HepG2 (cell line): ENCODE data around the gene REPS2.

Experiments
- ASH2L ChIP-seq: fragments of 300-600, 200-600 bp; sonication (generic); IDR thresholded peaks from 2 replicates; pipeline ENCODE4 v1.7.0; 2017; ENCODE audit warnings: low read depth, mild to moderate bottlenecking, moderate library complexity, mixed read lengths, low read length; ENCODE audit not compliant: insufficient read length
- BHLHE40 ChIP-seq: IDR thresholded peaks from 2 replicates; pipeline ENCODE4 v1.6.1; 2011; ENCODE audit warnings: low read length, improper control_type of control experiment
- CHD4 ChIP-seq: fragments of 200-600 bp; sonication (generic); IDR thresholded peaks from 2 replicates; pipeline ENCODE4 v1.7.0; 2017; ENCODE audit warnings: mild to moderate bottlenecking, low read length, borderline replicate concordance
- CREM ChIP-seq, 2 experiments: sonication (generic) in 1 of 2; formaldehyde crosslinking in 1 of 2; IDR thresholded peaks; 2 replicates each; pipeline versions ENCODE4 v1.4.0 to v1.6.1; 2016 to 2020; ENCODE audit warnings: antibody characterized with exemption in 1 of 2, mild to moderate bottlenecking in 1 of 2, missing genetic modification reagents in 1 of 2
- ELF4 ChIP-seq: sonication (generic); formaldehyde crosslinking; IDR thresholded peaks from 2 replicates; pipeline ENCODE4 v1.5.0; 2020; ENCODE audit warnings: missing genetic modification reagents, mild to moderate bottlenecking, moderate library complexity, borderline replicate concordance
- MIXL1 ChIP-seq: IDR thresholded peaks from 2 replicates; pipeline ENCODE4 v1.6.1; 2016
- MXI1 ChIP-seq: IDR thresholded peaks from 3 replicates; pipeline ENCODE4 v1.6.1; 2012; ENCODE audit warnings: low read depth, low read length, inconsistent platforms, borderline replicate concordance
- NFE2 ChIP-seq: sonication (generic); formaldehyde crosslinking; IDR thresholded peaks from 2 replicates; pipeline ENCODE4 v1.4.0; 2020; ENCODE audit warnings: missing genetic modification reagents
- POLR2A ChIP-seq, 2 experiments: IDR thresholded peaks; 2 replicates each; pipeline ENCODE4 v1.6.1; 2011; ENCODE audit warnings: low read depth in 2 of 2, low read length in 2 of 2, mild to moderate bottlenecking in 1 of 2, moderate library complexity in 1 of 2; ENCODE audit not compliant: insufficient read depth in 1 of 2
- SUZ12 ChIP-seq: fragments of 150-350 bp; IDR thresholded peaks from 2 replicates; pipeline ENCODE4 v1.6.1; 2014; ENCODE audit warnings: low read depth, low read length
- TF ChIP-seq, protein P1 (sequence below): sonication (generic); formaldehyde crosslinking; IDR thresholded peaks from 2 replicates; pipeline ENCODE4 v1.5.0; 2020; ENCODE audit warnings: mild to moderate bottlenecking, missing genetic modification reagents, moderate library complexity
- TF ChIP-seq, protein P2 (sequence below): IDR thresholded peaks from 2 replicates; pipeline ENCODE4 v1.6.1; 2016; ENCODE audit warnings: control low read depth
- TF ChIP-seq, protein P3 (sequence below): sonication (generic); formaldehyde crosslinking; IDR thresholded peaks from 2 replicates; pipeline ENCODE4 v1.8.0; 2022; ENCODE audit warnings: mild to moderate bottlenecking, missing genetic modification reagents; ENCODE audit not compliant: insufficient replicate concordance

DNA sequence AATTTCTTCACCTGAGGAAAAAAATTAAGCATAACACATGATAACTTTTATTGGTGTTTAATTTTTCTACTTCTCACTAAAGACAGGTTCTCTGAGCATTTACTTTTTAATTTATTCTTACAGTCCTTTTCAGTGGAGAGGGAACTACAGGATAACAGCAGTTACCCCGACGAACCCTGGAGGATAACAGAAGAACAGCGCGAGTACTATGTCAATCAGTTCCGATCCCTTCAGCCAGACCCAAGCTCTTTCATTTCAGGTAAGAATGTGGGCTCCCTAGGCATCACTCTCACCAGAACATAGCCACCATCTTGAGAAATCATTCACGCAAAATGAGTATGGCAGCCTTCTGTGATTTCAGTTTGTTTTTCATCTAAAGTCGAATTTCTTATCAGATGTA is 100.8 kb downstream of the REPS2 start:
- no peak for TF ChIP-seq SUZ12
- TF ChIP-seq, protein P1, sequence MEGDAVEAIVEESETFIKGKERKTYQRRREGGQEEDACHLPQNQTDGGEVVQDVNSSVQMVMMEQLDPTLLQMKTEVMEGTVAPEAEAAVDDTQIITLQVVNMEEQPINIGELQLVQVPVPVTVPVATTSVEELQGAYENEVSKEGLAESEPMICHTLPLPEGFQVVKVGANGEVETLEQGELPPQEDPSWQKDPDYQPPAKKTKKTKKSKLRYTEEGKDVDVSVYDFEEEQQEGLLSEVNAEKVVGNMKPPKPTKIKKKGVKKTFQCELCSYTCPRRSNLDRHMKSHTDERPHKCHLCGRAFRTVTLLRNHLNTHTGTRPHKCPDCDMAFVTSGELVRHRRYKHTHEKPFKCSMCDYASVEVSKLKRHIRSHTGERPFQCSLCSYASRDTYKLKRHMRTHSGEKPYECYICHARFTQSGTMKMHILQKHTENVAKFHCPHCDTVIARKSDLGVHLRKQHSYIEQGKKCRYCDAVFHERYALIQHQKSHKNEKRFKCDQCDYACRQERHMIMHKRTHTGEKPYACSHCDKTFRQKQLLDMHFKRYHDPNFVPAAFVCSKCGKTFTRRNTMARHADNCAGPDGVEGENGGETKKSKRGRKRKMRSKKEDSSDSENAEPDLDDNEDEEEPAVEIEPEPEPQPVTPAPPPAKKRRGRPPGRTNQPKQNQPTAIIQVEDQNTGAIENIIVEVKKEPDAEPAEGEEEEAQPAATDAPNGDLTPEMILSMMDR (CRISPR knock-in tag) = no peak
- TF ChIP-seq BHLHE40 = no peak
- no peak for TF ChIP-seq ELF4 (CRISPR knock-in tag)
- no peak for TF ChIP-seq POLR2A (IDR thresholded peaks at IDR 0.05; ENCODE audit: insufficient read depth in 1 of 2, low read depth in 2 of 2, low read length in 2 of 2)
- no peak for TF ChIP-seq NFE2 (CRISPR knock-in tag)
- no peak for TF ChIP-seq CHD4
- TF ChIP-seq, protein P2, sequence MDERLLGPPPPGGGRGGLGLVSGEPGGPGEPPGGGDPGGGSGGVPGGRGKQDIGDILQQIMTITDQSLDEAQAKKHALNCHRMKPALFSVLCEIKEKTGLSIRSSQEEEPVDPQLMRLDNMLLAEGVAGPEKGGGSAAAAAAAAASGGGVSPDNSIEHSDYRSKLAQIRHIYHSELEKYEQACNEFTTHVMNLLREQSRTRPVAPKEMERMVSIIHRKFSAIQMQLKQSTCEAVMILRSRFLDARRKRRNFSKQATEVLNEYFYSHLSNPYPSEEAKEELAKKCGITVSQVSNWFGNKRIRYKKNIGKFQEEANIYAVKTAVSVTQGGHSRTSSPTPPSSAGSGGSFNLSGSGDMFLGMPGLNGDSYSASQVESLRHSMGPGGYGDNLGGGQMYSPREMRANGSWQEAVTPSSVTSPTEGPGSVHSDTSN (CRISPR knock-in tag) = no peak
- TF ChIP-seq, protein P3, sequence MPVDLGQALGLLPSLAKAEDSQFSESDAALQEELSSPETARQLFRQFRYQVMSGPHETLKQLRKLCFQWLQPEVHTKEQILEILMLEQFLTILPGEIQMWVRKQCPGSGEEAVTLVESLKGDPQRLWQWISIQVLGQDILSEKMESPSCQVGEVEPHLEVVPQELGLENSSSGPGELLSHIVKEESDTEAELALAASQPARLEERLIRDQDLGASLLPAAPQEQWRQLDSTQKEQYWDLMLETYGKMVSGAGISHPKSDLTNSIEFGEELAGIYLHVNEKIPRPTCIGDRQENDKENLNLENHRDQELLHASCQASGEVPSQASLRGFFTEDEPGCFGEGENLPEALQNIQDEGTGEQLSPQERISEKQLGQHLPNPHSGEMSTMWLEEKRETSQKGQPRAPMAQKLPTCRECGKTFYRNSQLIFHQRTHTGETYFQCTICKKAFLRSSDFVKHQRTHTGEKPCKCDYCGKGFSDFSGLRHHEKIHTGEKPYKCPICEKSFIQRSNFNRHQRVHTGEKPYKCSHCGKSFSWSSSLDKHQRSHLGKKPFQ = no peak
- no peak for TF ChIP-seq MIXL1 (CRISPR knock-in tag)
- TF ChIP-seq ASH2L = no peak
- no peak for TF ChIP-seq CREM (IDR thresholded peaks at IDR 0.05)
- no peak for TF ChIP-seq CREM (CRISPR knock-in tag; IDR thresholded peaks at IDR 0.05)
- no peak for TF ChIP-seq MXI1
